ENCODE measurements around the gene FOCAD. TPM values are rescaled to one million over a fixed set of nuclear protein-coding genes. Genes with fewer than 3 reads are reported as not detected.

FOCAD gene
- total RNA-seq, 1 experiment from 2014 or later, result 40.7 TPM

GRCh38 chr9:20945856-20946255 is 261.8 kb downstream of the FOCAD start:
- intact Hi-C loops (cut with micrococcal nuclease), result no loop called here
- RAD21 ChIA-PET (ENCODE audit: low non-redundant PET in 1 of 2, low total read pairs in 2 of 2, uncharacterized antibody in 2 of 2, unreplicated experiment in 2 of 2), result no interaction called here
- Histone ChIP-seq H2AFZ (ENCODE audit: low read depth, low read length, poor library complexity, severe bottlenecking) (no peak overlapping the region), H3K27ac (ENCODE audit: low read depth, low read length) (no peak overlapping the region), H3K9me3 (ENCODE audit: control insufficient read depth in 1 of 2, insufficient read depth in 1 of 2, low read depth in 1 of 2, low read length in 2 of 2) (no peaks in the 10 kb centered on the region), H3K4me2 (ENCODE audit: low read length) (no peak overlapping the region), H3K79me2 (ENCODE audit: insufficient read depth, low read length) (no peaks in the 10 kb centered on the region), H4K20me1 (ENCODE audit: insufficient read depth) (no peaks in the 10 kb centered on the region), H3K27me3 (ENCODE audit: insufficient read depth, low read length) (no peaks in the 10 kb centered on the region), H3K4me1 (ENCODE audit: control insufficient read depth in 1 of 2, insufficient read depth in 2 of 2, low read length in 2 of 2) (no peaks in the 10 kb centered on the region), H3K36me3 (ENCODE audit: control insufficient read depth in 1 of 2, insufficient read depth in 2 of 2, low read length in 2 of 2) (no peaks in the 10 kb centered on the region), H3K4me3 (replicated peaks in 1 of 2; ENCODE audit: low read depth in 1 of 2, low read length in 2 of 2) (no peak overlapping the region), H3K9ac (ENCODE audit: low read length) (no peak overlapping the region), H3K9me2 (ENCODE audit: insufficient read depth) (no peaks in the 10 kb centered on the region)
- TF ChIP-seq ATF3 (IDR thresholded peaks at IDR 0.05), result no peak
- TF ChIP-seq SP1 (IDR thresholded peaks at IDR 0.05; ENCODE audit: low read depth), result no peak
- no peak for TF ChIP-seq ZFX (IDR thresholded peaks at IDR 0.05)
- no peak for TF ChIP-seq CEBPB (IDR thresholded peaks at IDR 0.05; ENCODE audit: low read depth)
- no peak for TF ChIP-seq SRF (IDR thresholded peaks at IDR 0.05; ENCODE audit: low read depth)
- ATAC-seq, result no peak
- no peak for DNase-seq (ENCODE audit: low read depth, low spot score)
- no TSS peak for BruUV-seq (replicated peaks)
- POLR2A ChIA-PET, result no interaction called here
- CTCF ChIA-PET, result no interaction called here

DNA sequence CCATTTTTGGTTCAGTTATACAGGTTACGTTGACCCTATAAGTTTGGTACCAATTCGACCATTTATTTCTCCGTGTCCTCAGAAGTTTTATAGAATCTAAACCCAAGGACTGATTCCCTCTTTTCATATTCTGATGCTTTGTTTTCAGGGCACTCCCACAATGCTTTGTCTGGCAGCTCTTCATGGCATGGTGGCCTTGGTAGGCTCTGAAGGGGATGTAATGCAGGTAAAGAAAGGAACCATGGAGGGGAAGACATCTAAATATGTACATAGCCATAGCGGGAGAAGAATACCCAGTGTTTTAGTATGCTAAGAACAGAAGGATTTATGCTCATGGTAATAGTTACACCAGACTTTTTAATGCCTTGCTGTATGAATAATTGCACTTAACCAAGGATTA is 264.6 kb downstream of the FOCAD start:
- H4K20me1 ChIP-seq (ENCODE audit: insufficient read depth), result no peaks in the 10 kb centered on the region
- TF ChIP-seq, protein P1, sequence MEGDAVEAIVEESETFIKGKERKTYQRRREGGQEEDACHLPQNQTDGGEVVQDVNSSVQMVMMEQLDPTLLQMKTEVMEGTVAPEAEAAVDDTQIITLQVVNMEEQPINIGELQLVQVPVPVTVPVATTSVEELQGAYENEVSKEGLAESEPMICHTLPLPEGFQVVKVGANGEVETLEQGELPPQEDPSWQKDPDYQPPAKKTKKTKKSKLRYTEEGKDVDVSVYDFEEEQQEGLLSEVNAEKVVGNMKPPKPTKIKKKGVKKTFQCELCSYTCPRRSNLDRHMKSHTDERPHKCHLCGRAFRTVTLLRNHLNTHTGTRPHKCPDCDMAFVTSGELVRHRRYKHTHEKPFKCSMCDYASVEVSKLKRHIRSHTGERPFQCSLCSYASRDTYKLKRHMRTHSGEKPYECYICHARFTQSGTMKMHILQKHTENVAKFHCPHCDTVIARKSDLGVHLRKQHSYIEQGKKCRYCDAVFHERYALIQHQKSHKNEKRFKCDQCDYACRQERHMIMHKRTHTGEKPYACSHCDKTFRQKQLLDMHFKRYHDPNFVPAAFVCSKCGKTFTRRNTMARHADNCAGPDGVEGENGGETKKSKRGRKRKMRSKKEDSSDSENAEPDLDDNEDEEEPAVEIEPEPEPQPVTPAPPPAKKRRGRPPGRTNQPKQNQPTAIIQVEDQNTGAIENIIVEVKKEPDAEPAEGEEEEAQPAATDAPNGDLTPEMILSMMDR (IDR thresholded peaks at IDR 0.05 in 2 of 3, conservative IDR thresholded peaks at IDR 0.05 in 1 of 3; ENCODE audit: borderline replicate concordance in 1 of 3, insufficient read depth in 1 of 3, low read depth in 2 of 3, low read length in 2 of 3), result no peak
- TF ChIP-seq CEBPB (IDR thresholded peaks at IDR 0.05; ENCODE audit: low read depth) (no peak), MAX (IDR thresholded peaks at IDR 0.05) (no peak), POLR2A (IDR thresholded peaks at IDR 0.05; ENCODE audit: borderline replicate concordance, extremely low read depth, insufficient read depth, insufficient read length) (no peak), FOSL1 (IDR thresholded peaks at IDR 0.05; ENCODE audit: low read depth) (no peak), JUND (IDR thresholded peaks at IDR 0.05) (no peak), RAD21 (IDR thresholded peaks at IDR 0.05; ENCODE audit: low read depth) (no peak), ZFX (IDR thresholded peaks at IDR 0.05) (no peak), CBX3 (IDR thresholded peaks at IDR 0.05; ENCODE audit: low read depth) (no peak), REST (IDR thresholded peaks at IDR 0.05; ENCODE audit: low read depth) (no peak), EZH2 (IDR thresholded peaks at IDR 0.05) (no peak), EZH2phosphoT487 (IDR thresholded peaks at IDR 0.05; ENCODE audit: borderline replicate concordance) (no peak), EGR1 (IDR thresholded peaks at IDR 0.05; ENCODE audit: low read depth) (no peak), SIN3A (IDR thresholded peaks at IDR 0.05; ENCODE audit: low read depth) (no peak), ATF3 (IDR thresholded peaks at IDR 0.05) (no peak), POLR2AphosphoS5 (IDR thresholded peaks at IDR 0.05; ENCODE audit: low read depth, low read length) (no peak)
- H3K9me3 ChIP-seq (ENCODE audit: control insufficient read depth in 1 of 2, insufficient read depth in 1 of 2, low read depth in 1 of 2, low read length in 2 of 2), result no peaks in the 10 kb centered on the region
- H3K9ac ChIP-seq (ENCODE audit: low read length), result no peak overlapping the region
- H3K27ac ChIP-seq (ENCODE audit: low read depth, low read length), result no peak overlapping the region
- ChIA-PET POLR2A (no interaction called here), RAD21 (ENCODE audit: low non-redundant PET in 1 of 2, low total read pairs in 2 of 2, uncharacterized antibody in 2 of 2, unreplicated experiment in 2 of 2) (no interaction called here), CTCF (interaction anchor here (1.6 kb wide), 1 partner anchor 8 kb away, joined by 5 read pairs; no protein-coding TSS in a partner anchor)
- no peaks in the 10 kb centered on the region for H3K9me2 ChIP-seq (ENCODE audit: insufficient read depth)
- no peaks in the 10 kb centered on the region for H3K27me3 ChIP-seq (ENCODE audit: insufficient read depth, low read length)
- no peak overlapping the region for H2AFZ ChIP-seq (ENCODE audit: low read depth, low read length, poor library complexity, severe bottlenecking)
- no peak overlapping the region for H3K4me2 ChIP-seq (ENCODE audit: low read length)
- no peaks in the 10 kb centered on the region for H3K4me1 ChIP-seq (ENCODE audit: control insufficient read depth in 1 of 2, insufficient read depth in 2 of 2, low read length in 2 of 2)
- no peaks in the 10 kb centered on the region for H3K36me3 ChIP-seq (ENCODE audit: control insufficient read depth in 1 of 2, insufficient read depth in 2 of 2, low read length in 2 of 2)
- intact Hi-C loops (cut with micrococcal nuclease), result no loop called here
- ATAC-seq, result no peak
- DNase-seq (ENCODE audit: low read depth, low spot score), result no peak
- H3K79me2 ChIP-seq (ENCODE audit: insufficient read depth, low read length), result no peaks in the 10 kb centered on the region
- H3K4me3 ChIP-seq (replicated peaks in 1 of 2; ENCODE audit: low read depth in 1 of 2, low read length in 2 of 2), result no peak overlapping the region
- no TSS peak for BruUV-seq (replicated peaks)

Data from HCT116 (cell line).